LNCaP clone FGC (cell line): ENCODE data around the gene KIF21B.

Source experiments
- DNase-seq: peaks from one replicate; pipeline ENCODE4 v3.0.0-alpha.2; 2011; ENCODE audit warnings: low read depth
- H3K4me3 ChIP-seq: 2 replicates; pipeline ENCODE4 v1.5.1; 2011; ENCODE audit warnings: mild to moderate bottlenecking, low read depth, low read length, control low read depth
- TF ChIP-seq, protein P1 (sequence below): IDR thresholded peaks from 2 replicates; pipeline ENCODE4 v1.5.1; 2012; ENCODE audit warnings: mild to moderate bottlenecking; ENCODE audit not compliant: control insufficient read depth, insufficient read depth; ENCODE audit errors: extremely low read depth

The KIF21B gene

DNA sequence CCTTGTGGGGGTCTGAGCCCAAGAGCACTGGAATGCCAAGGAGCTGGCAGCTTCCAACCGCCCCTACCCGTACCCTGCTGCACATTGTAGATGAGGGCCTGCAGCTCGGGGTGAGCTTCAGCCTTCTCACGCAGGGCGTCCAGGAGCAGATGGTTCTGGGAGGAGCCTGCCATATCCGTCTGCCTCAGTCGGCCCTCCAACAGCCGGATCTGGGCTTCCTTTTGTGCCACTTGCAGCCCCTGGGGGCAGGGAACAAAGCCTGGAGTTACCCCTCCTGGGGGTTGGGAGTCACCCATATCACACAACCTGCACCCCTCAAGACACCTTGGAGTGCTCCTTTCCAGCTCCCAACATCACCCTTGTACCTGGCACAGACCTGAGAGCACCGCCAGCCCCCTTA, 34.8 kb downstream of the KIF21B start:
- TF ChIP-seq, protein P1, sequence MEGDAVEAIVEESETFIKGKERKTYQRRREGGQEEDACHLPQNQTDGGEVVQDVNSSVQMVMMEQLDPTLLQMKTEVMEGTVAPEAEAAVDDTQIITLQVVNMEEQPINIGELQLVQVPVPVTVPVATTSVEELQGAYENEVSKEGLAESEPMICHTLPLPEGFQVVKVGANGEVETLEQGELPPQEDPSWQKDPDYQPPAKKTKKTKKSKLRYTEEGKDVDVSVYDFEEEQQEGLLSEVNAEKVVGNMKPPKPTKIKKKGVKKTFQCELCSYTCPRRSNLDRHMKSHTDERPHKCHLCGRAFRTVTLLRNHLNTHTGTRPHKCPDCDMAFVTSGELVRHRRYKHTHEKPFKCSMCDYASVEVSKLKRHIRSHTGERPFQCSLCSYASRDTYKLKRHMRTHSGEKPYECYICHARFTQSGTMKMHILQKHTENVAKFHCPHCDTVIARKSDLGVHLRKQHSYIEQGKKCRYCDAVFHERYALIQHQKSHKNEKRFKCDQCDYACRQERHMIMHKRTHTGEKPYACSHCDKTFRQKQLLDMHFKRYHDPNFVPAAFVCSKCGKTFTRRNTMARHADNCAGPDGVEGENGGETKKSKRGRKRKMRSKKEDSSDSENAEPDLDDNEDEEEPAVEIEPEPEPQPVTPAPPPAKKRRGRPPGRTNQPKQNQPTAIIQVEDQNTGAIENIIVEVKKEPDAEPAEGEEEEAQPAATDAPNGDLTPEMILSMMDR = no peak
- H3K4me3 ChIP-seq = no peak overlapping the region
- DNase-seq = no peak

GRCh38 chr1:200985481-200985880, 38.0 kb downstream of the KIF21B start:
- H3K4me3 ChIP-seq = no peak overlapping the region
- TF ChIP-seq, protein P1 = no peak
- DNase-seq = no peak

GRCh38 chr1:200983035-200983561, 40.4 kb downstream of the KIF21B start:
- TF ChIP-seq, protein P1 = no peak
- no peak for DNase-seq
- no peak overlapping the region for H3K4me3 ChIP-seq

- DNase-seq = no peak
- TF ChIP-seq, protein P1 = no peak
- no peak overlapping the region for H3K4me3 ChIP-seq
Measured at GRCh38 chr1:200982071-200982945, 41.2 kb downstream of the KIF21B start.

- H3K4me3 ChIP-seq = no peak overlapping the region
- TF ChIP-seq, protein P1 = no peak
- DNase-seq = no peak
Measured at GRCh38 chr1:200981278-200981677, 42.2 kb downstream of the KIF21B start.

DNA sequence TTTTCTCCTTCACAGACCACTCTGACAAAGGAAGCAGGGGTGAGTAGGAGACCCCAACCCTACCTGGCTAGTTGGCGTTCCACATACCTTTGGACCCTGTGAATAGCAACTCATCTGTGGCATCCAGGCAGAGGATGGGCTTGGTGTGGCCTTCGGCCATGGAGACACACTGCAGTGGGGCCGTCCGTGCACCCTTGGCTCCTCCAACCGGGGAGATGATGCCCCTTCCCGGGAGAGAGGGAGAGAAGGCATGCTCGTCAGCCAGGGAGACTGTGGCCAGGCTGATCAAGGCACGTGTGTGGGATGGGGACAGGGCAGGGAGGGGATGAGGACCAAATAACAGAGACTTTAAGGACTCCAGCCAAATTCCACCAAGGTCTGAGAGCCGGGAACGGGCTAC, 42.6 kb downstream of the KIF21B start:
- DNase-seq = no peak
- H3K4me3 ChIP-seq = no peak overlapping the region
- TF ChIP-seq, protein P1 = no peak
